Colonic mucosa (tissue), 4 donors: ENCODE data around the gene APOM. TPM values are rescaled to one million over a fixed set of nuclear protein-coding genes. Genes with fewer than 3 reads are reported as not detected.

ENCODE experiments used
- DNase-seq: peaks from one replicate; pipeline ENCODE4 v3.0.0-alpha.2; 2020
- H3K27ac ChIP-seq: fragments of 200-600 bp; one replicate; pipeline ENCODE4 v1.8.0; 2021
- H3K27me3 ChIP-seq: fragments of 200-600 bp; one replicate; pipeline ENCODE4 v1.8.0; 2021
- H3K36me3 ChIP-seq: fragments of 200-600 bp; one replicate; pipeline ENCODE4 v1.8.0; 2021
- H3K4me1 ChIP-seq: fragments of 200-600 bp; one replicate; pipeline ENCODE4 v1.8.0; 2021; ENCODE audit warnings: mild to moderate bottlenecking
- H3K4me3 ChIP-seq: fragments of 200-600 bp; one replicate; pipeline ENCODE4 v1.8.0; 2021
- H3K9ac ChIP-seq, 2 donors: one replicate each; pipeline ENCODE4 v1.7.0; 2013; ENCODE audit warnings: control low read depth in 2 of 2, low read depth in 2 of 2, low read length in 2 of 2
- H3K9me3 ChIP-seq: fragments of 200-600 bp; one replicate; pipeline ENCODE4 v1.8.0; 2021
- CTCF ChIP-seq: fragments of 200-600 bp; IDR thresholded peaks from one replicate; pipeline ENCODE4 v1.8.0; 2022; ENCODE audit warnings: antibody characterized with exemption, mild to moderate bottlenecking
- intact Hi-C: fragments of 100-400 bp; cut with DNase I; formaldehyde crosslinking; loops from one replicate; pipeline ENCODE4 v1.14.1; 2022
- total RNA-seq, 2 donors: library from RNA; stranded (reverse); fragmentation: NEBNext Ultra II Directional in 1 of 2; extraction: Animal tissue kit (Norgen Biotek cat#: 25700) in 1 of 2; gene quantifications; one replicate each; pipeline ENCODE4 v1.2.1, GENCODE V29; 2021
- donor health status: healthy.
- donor health status: DM: no; HTN: no; CAD: no.
- donor health status: DM: no; HTN: no; CAD: no.

APOM gene
- total RNA-seq, 2 donors from 2014 or later: 1.6 to 2.4 TPM

- Histone ChIP-seq H3K27ac (no peak overlapping the region), H3K4me1 (peaks cover 15% of the 10 kb centered on the region), H3K27me3 (no peaks in the 10 kb centered on the region), H3K4me3 (no peak overlapping the region), H3K9me3 (no peaks in the 10 kb centered on the region), H3K9ac (no peak overlapping the region), H3K36me3 (no peaks in the 10 kb centered on the region)
- intact Hi-C loops: loop anchor here (5.0 kb wide), 1 partner anchor 35 kb away; the partner anchor contains the start of gene PRRC2A
- DNase-seq: no peak
- no peak for TF ChIP-seq CTCF
Observed at GRCh38 chr6:31657406-31658157, 1.9 kb downstream of the APOM start.

- intact Hi-C loops: loop anchor here (5.0 kb wide), 1 partner anchor 36 kb away; the partner anchor contains the start of gene PRRC2A
- TF ChIP-seq CTCF: no peak
- Histone ChIP-seq H3K9ac (no peak overlapping the region), H3K36me3 (no peaks in the 10 kb centered on the region), H3K27ac (no peak overlapping the region), H3K27me3 (no peaks in the 10 kb centered on the region), H3K4me3 (no peak overlapping the region), H3K9me3 (no peaks in the 10 kb centered on the region), H3K4me1 (peaks cover 17% of the 10 kb centered on the region)
- DNase-seq: no peak
Observed at GRCh38 chr6:31658158-31658688, 2.5 kb downstream of the APOM start.

- DNase-seq: no peak
- Histone ChIP-seq H3K27ac (peak overlapping the region; percentile 89), H3K9ac (peak overlapping the region; percentile 75 to 94), H3K36me3 (no peaks in the 10 kb centered on the region), H3K4me3 (peak overlapping the region; percentile 76), H3K9me3 (no peaks in the 10 kb centered on the region), H3K4me1 (peaks cover 23% of the 10 kb centered on the region), H3K27me3 (no peaks in the 10 kb centered on the region)
- intact Hi-C loops: loop anchor here (5.0 kb wide), 1 partner anchor 37 kb away; the partner anchor contains the start of gene PRRC2A
- no peak for TF ChIP-seq CTCF
Observed at GRCh38 chr6:31658983-31659648, 3.4 kb downstream of the APOM start.

- Histone ChIP-seq H3K4me1 (peaks cover 26% of the 10 kb centered on the region), H3K9ac (peak overlapping the region; percentile 75 to 94), H3K27me3 (no peaks in the 10 kb centered on the region), H3K27ac (peak overlapping the region; percentile 89), H3K36me3 (no peaks in the 10 kb centered on the region), H3K4me3 (peak overlapping the region; percentile 76), H3K9me3 (no peaks in the 10 kb centered on the region)
- DNase-seq: no peak
- intact Hi-C loops: loop anchor here (5.0 kb wide), 1 partner anchor 38 kb away; the partner anchor contains the start of gene PRRC2A
- no peak for TF ChIP-seq CTCF
Observed at GRCh38 chr6:31659649-31660380, 4.1 kb downstream of the APOM start.
